Measurements from ENCODE around the gene TCF7L1. TPM values are rescaled to one million over a fixed set of nuclear protein-coding genes. Genes with fewer than 3 reads are reported as not detected.

TCF7L1 gene
- total and polyA plus RNA-seq, 2 of the 13 experiments (the other 11 are each of a cell fraction or from before 2014, with no cell fraction given), result 0.04 to 0.15 TPM

DNA sequence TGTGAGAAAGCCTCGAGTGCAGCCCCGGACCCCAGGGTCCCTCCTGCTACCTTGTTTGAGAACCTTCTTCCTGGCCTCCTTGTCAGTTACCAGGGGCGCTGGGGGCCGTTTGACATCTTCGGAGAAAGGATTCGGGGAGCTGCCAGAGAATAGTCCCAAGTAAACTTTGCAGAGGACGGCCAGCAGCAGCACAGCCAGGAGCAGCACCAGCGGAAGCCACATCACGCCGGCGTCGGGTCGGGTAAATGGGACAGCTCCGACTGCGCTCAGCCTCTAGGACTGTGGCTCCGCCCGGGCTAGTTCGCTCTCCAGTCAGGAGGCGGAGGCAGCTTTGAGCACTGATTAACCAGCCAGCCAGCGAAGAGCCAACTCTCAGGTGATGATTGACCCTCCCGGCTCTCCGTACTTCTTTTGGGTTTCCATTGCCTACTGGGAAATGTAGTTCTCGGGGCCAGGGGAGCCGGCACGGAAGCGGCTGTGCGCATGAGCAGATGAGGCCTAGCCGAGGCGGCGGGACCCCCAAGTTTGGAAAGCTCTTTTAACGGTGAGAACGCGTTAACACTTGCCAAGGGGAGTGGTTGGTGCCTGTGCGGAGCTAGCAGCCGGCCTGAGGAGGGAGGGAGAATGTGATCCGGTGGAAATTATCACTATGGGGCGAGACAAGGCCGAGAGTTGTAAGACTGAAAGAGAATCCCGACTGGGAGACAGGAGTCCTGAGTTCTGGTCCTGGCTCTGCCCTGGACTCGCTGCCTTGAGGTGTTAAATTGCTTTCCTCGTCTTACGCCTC is 221.3 kb downstream of the TCF7L1 start, which contains the start of the genes ELMOD3 and RETSAT (continued):
- TF ChIP-seq ZBED4 (CRISPR knock-in tag; IDR thresholded peaks at IDR 0.05; ENCODE audit: borderline replicate concordance) (peak; percentile 95; the same call in 1 of the 2 replicates), SKIL (CRISPR knock-in tag; IDR thresholded peaks at IDR 0.05; ENCODE audit: borderline replicate concordance) (peak; percentile 37; the same call in 1 of the 2 replicates), NFIC (IDR thresholded peaks at IDR 0.05; ENCODE audit: low read length) (0 out of 2 replicates have a peak, but pooled peaks have one; percentile 5), NRL (CRISPR knock-in tag; IDR thresholded peaks at IDR 0.05; ENCODE audit: borderline replicate concordance) (peak; percentile 10), JARID2 (CRISPR knock-in tag; IDR thresholded peaks at IDR 0.05; ENCODE audit: insufficient replicate concordance) (no peak), TRIM22 (IDR thresholded peaks at IDR 0.05) (no peak), ZNF772 (CRISPR knock-in tag; IDR thresholded peaks at IDR 0.05) (peak; percentile 99), ZNF333 (CRISPR knock-in tag; IDR thresholded peaks at IDR 0.05; ENCODE audit: borderline replicate concordance) (peak; percentile 64; the same call in 1 of the 2 replicates), MTA1 (CRISPR knock-in tag; IDR thresholded peaks at IDR 0.05; ENCODE audit: borderline replicate concordance) (peak; percentile 81; the same call in 1 of the 2 replicates), BCL6 (CRISPR knock-in tag; IDR thresholded peaks at IDR 0.05) (peak; percentile 59)

All from HepG2 (cell line).